Nephron (organoid): ENCODE measurements around the gene INTS11.

Source experiments
- H3K27ac Mint-ChIP-seq, 3 experiments: 2 replicates each; pipeline ENCODE4 v1.8.0; 2020; ENCODE audit warnings: mixed read lengths in 3 of 3, mild to moderate bottlenecking in 2 of 3, moderate library complexity in 1 of 3
- H3K27me3 Mint-ChIP-seq: 2 replicates; pipeline ENCODE4 v1.8.0; 2021; ENCODE audit warnings: low read depth, mild to moderate bottlenecking, moderate library complexity, mixed read lengths
- H3K36me3 Mint-ChIP-seq: 2 replicates; pipeline ENCODE4 v1.8.0; 2020; ENCODE audit warnings: low read depth, mixed read lengths
- H3K4me1 Mint-ChIP-seq: 2 replicates; pipeline ENCODE4 v1.8.0; 2020; ENCODE audit warnings: mixed read lengths
- H3K4me3 Mint-ChIP-seq, 3 experiments: 2 replicates each; pipeline ENCODE4 v1.8.0; 2020; ENCODE audit warnings: mild to moderate bottlenecking in 3 of 3, mixed read lengths in 3 of 3, moderate library complexity in 2 of 3
- H3K9me3 Mint-ChIP-seq: 2 replicates; pipeline ENCODE4 v1.8.0; 2020; ENCODE audit warnings: mixed read lengths
- CTCF ChIP-seq, 3 experiments: fragments of 200-600 bp; sonication (generic); IDR thresholded peaks; one replicate each; pipeline ENCODE4 v1.5.0; 2021; ENCODE audit warnings: antibody characterized with exemption in 3 of 3; ENCODE audit not compliant: unreplicated experiment in 3 of 3

Gene INTS11

GRCh38 chr1:1345860-1346500, 21.5 kb upstream of the INTS11 start:
- H3K27ac Mint-ChIP-seq: no peak overlapping the region
- peaks cover 5% of the 10 kb centered on the region for H3K36me3 Mint-ChIP-seq
- peaks cover 7% of the 10 kb centered on the region for H3K4me1 Mint-ChIP-seq
- no peaks in the 10 kb centered on the region for H3K27me3 Mint-ChIP-seq
- H3K9me3 Mint-ChIP-seq: no peaks in the 10 kb centered on the region
- H3K4me3 Mint-ChIP-seq: peak overlapping the region in 1 of 3 experiments; percentile 30
- no peak for TF ChIP-seq CTCF (IDR thresholded peaks at IDR 0.05; ENCODE audit: unreplicated experiment in 3 of 3)

DNA sequence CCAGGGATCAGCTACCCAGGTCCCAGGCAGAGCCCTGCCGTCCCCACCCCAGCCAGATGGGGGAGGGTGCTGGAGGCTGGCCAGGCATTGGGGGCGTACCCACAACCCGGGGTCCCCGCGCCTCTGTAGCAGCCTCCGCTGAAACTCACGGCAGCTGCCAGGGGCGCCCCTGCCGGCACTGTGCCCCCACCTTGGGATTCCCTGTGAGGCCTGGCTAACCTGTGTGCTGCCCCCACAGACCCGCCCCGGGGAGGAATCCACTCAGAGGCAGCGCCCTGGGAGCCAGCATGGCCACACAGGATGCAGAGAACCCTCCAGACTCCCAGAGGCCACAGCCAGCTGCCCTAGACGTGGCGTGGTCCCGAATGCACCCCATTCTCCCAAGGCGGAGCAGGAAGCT, 20.9 kb upstream of the INTS11 start:
- Mint-ChIP-seq H3K9me3 (no peaks in the 10 kb centered on the region), H3K27me3 (no peaks in the 10 kb centered on the region), H3K4me1 (peaks cover 7% of the 10 kb centered on the region), H3K4me3 (no peak overlapping the region), H3K27ac (no peak overlapping the region), H3K36me3 (peaks cover 10% of the 10 kb centered on the region)
- no peak for TF ChIP-seq CTCF (IDR thresholded peaks at IDR 0.05; ENCODE audit: unreplicated experiment in 3 of 3)

- Mint-ChIP-seq H3K27ac (no peak overlapping the region), H3K4me3 (peak overlapping the region in 2 of 3 experiments; percentile 19 to 28), H3K4me1 (peaks cover 7% of the 10 kb centered on the region), H3K36me3 (peaks cover 10% of the 10 kb centered on the region), H3K9me3 (no peaks in the 10 kb centered on the region), H3K27me3 (no peaks in the 10 kb centered on the region)
- TF ChIP-seq CTCF (IDR thresholded peaks at IDR 0.05; ENCODE audit: unreplicated experiment in 3 of 3): peak; percentile 47 to 55 (median 55)
Measured at GRCh38 chr1:1344655-1345361, 20.3 kb upstream of the INTS11 start.

DNA sequence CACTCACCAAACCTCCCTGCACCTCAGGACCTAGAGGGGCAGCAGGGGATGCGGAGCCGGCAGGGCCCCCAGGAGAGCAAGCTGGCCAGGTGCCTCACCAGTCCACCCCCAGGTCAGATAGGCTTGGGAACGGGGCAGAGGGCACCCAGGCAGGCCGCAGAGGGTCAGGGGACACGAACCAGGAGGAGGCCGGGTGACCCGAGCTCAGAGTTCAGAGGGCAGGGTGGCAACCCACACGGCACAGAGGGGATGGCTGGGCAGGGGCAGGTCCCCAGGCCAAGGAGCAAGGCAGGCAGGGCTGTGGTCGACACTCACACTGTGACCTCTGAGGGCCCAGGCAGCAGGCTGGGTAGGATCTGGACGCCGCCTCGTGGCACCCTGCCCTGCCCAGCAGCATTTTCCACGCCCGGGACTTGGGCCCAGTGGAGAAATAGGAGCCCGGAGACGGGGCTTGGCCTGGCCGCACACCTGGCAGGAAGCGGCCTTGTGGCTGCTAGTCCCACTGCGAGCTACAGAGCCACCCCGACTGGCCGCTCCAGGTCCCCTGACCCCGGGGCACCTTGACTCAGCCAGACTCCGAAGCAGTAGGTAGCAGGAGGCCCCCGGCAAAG, 19.5 kb upstream of the INTS11 start:
- H3K36me3 Mint-ChIP-seq: peaks cover 10% of the 10 kb centered on the region
- H3K4me3 Mint-ChIP-seq: no peak overlapping the region
- no peaks in the 10 kb centered on the region for H3K9me3 Mint-ChIP-seq
- H3K4me1 Mint-ChIP-seq: peaks cover 7% of the 10 kb centered on the region
- no peak for TF ChIP-seq CTCF (IDR thresholded peaks at IDR 0.05; ENCODE audit: unreplicated experiment in 3 of 3)
- H3K27me3 Mint-ChIP-seq: no peaks in the 10 kb centered on the region
- H3K27ac Mint-ChIP-seq: no peak overlapping the region

GRCh38 chr1:1342584-1343115, 18.2 kb upstream of the INTS11 start:
- H3K27ac Mint-ChIP-seq: no peak overlapping the region
- no peaks in the 10 kb centered on the region for H3K9me3 Mint-ChIP-seq
- H3K4me3 Mint-ChIP-seq: no peak overlapping the region
- no peaks in the 10 kb centered on the region for H3K27me3 Mint-ChIP-seq
- peaks cover 6% of the 10 kb centered on the region for H3K4me1 Mint-ChIP-seq
- TF ChIP-seq CTCF (IDR thresholded peaks at IDR 0.05; ENCODE audit: unreplicated experiment in 3 of 3): no peak
- peaks cover 10% of the 10 kb centered on the region for H3K36me3 Mint-ChIP-seq
